ENCODE results near the gene GJC3.
"Not testable (repeated sequence)": the region's sequence is repeated elsewhere in the genome, so short reads cannot be mapped to it uniquely, and the experiment has no call there.

Gene GJC3

DNA sequence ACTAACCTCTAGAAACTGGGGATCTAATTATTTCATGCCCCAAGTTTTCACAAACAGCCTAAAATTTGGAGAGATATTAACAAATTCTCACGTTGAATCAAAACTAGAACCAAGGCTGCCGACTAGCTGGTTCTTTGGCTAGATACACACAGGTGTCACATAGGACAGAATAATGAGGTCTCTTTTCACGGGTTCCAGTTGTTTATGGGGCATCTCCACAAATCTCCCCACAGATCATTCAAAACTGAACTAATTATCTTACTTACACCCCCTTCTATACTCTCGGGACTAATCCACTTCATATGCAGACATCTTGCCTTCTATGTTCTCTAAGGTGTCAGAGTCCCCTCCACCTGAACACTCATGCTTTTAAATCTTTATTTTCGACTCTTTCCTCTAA, 36.1 kb downstream of the GJC3 start:
- Histone ChIP-seq H3K4me3 (ENCODE audit: low read depth, low read length) (no peak overlapping the region), H3K27ac (no peak overlapping the region), H3K36me3 (replicated peaks) (peaks cover 2% of the 10 kb centered on the region), H3K27me3 (replicated peaks) (no peaks in the 10 kb centered on the region)
- TF ChIP-seq, protein P1, sequence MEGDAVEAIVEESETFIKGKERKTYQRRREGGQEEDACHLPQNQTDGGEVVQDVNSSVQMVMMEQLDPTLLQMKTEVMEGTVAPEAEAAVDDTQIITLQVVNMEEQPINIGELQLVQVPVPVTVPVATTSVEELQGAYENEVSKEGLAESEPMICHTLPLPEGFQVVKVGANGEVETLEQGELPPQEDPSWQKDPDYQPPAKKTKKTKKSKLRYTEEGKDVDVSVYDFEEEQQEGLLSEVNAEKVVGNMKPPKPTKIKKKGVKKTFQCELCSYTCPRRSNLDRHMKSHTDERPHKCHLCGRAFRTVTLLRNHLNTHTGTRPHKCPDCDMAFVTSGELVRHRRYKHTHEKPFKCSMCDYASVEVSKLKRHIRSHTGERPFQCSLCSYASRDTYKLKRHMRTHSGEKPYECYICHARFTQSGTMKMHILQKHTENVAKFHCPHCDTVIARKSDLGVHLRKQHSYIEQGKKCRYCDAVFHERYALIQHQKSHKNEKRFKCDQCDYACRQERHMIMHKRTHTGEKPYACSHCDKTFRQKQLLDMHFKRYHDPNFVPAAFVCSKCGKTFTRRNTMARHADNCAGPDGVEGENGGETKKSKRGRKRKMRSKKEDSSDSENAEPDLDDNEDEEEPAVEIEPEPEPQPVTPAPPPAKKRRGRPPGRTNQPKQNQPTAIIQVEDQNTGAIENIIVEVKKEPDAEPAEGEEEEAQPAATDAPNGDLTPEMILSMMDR (IDR thresholded peaks at IDR 0.05; ENCODE audit: low read depth, low read length, missing control alignments), result no peak
- in situ Hi-C loops (cut with HindIII; ENCODE audit: low pct_ligation_motif_present, low sequenced_read_pairs), result no loop called here
- no peak for DNase-seq

DNA sequence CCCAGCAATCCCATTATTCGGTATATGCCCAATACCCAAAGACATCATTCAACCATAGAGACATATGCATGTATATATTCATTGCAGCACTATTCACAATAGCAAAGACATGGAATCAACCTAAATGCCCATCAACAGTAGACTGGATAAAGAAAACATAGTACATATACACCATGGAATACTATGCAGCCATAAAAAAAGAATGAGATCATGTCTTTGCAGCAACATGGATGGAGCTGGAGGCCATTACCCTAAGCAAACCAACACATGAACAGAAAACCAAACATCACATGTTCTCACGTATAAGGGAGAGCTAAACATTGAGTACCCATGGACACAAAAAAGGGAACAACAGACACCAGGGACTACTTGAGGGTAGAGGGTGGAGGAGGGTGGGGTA, 39.1 kb downstream of the GJC3 start:
- H3K27me3 ChIP-seq (replicated peaks); H3K4me3 ChIP-seq (ENCODE audit: low read depth, low read length); H3K27ac ChIP-seq; H3K36me3 ChIP-seq (replicated peaks); in situ Hi-C loops (cut with HindIII; ENCODE audit: low pct_ligation_motif_present, low sequenced_read_pairs); DNase-seq: not testable (repeated sequence)

DNA sequence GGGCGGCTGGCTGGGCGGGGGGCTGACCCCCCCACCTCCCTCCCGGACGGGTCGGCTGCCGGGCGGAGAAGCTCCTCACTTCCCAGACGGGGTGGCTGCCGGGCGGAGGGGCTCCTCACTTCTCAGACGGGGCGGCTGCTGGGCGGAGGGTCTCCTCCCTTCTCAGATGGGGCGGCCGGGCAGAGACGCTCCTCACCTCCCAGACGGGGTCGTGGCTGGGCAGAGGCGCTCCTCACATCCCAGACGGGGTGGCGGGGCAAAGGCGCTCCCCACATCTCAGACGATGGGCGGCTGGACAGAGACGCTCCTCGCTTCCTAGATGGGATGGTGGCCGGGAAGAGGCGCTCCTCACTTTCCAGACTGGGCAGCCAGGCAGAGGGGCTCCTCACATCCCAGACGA, 41.1 kb downstream of the GJC3 start:
- H3K27me3 ChIP-seq (replicated peaks); H3K4me3 ChIP-seq (ENCODE audit: low read depth, low read length); H3K36me3 ChIP-seq (replicated peaks); H3K27ac ChIP-seq; in situ Hi-C loops (cut with HindIII; ENCODE audit: low pct_ligation_motif_present, low sequenced_read_pairs); DNase-seq: not testable (repeated sequence)

DNA sequence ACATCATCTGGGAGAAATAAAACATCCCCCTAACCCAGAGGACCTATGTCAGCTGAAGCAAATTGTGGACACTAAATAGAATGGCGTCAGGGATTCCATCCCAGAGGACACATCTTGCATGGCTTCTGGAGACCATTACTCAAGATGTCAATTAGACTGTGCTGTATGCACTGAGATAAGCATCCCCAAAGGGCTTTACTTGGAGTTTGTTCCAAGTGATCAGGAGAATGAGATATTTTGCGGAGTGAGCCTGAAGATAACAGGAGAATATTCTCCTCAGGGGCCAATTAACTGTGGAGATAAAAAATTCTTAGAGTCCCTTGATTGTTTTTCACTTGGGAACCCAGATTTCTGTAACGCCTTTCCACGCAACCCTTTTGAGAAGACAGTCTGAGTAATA, 48.0 kb downstream of the GJC3 start:
- H3K27ac ChIP-seq, result no peak overlapping the region
- in situ Hi-C loops (cut with HindIII; ENCODE audit: low pct_ligation_motif_present, low sequenced_read_pairs), result no loop called here
- H3K36me3 ChIP-seq (replicated peaks), result no peaks in the 10 kb centered on the region
- no peak for DNase-seq
- no peak overlapping the region for H3K4me3 ChIP-seq (ENCODE audit: low read depth, low read length)
- H3K27me3 ChIP-seq (replicated peaks), result no peaks in the 10 kb centered on the region
- TF ChIP-seq, protein P1 (IDR thresholded peaks at IDR 0.05; ENCODE audit: low read depth, low read length, missing control alignments), result no peak

DNA sequence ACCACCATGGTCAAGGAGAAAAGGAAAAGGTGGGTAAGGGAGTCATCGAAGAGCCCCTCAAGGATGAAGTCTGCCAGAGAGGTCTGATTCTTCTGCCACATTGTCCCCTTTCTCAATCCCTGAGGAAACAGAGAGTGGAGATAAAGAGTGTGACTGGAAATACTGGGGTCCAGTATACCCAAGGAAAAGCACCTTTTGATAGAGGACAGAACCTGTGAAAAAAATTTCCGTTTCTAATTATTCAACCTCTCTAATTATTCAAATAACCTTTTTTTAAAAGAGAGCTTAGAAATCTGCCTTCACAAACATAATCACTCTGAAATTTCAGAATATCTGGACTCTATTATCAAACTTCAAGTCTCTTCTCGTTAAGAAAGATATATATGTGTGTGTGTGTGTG, 52.5 kb downstream of the GJC3 start, which contains the start of gene OR2AE1:
TSS of gene OR2AE1 (minus strand) at position 101 of the 400 bp plus-strand sequence. CDS start at position 101, 0 bp downstream.
- TF ChIP-seq, protein P1 (IDR thresholded peaks at IDR 0.05; ENCODE audit: low read depth, low read length, missing control alignments), result no peak
- in situ Hi-C loops (cut with HindIII; ENCODE audit: low pct_ligation_motif_present, low sequenced_read_pairs), result no loop called here
- H3K36me3 ChIP-seq (replicated peaks), result no peaks in the 10 kb centered on the region
- DNase-seq, result no peak
- no peak within 1 kb of the TSS for H3K4me3 ChIP-seq (ENCODE audit: low read depth, low read length)
- H3K27me3 ChIP-seq (replicated peaks), result no peaks in the 10 kb centered on the region
- no peak within 1 kb of the TSS for H3K27ac ChIP-seq

DNA sequence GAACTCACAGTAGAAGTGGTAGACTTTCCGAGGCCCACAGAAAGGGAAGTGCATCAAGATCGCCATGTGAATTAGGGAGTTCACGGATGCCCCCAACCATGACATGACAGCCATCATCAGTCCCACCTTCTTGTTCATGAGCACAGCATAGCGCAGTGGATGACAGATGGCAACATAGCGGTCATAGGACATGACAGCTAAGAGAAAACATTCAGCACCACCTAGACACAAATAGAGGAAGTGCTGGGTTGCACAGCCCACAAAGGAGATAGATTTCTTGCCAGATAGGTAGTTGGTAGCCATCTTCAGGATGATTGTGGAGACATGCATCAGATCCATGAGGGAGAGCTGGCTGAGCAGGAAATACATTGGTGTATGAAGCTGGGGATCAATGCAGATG, 52.9 kb downstream of the GJC3 start:
- Histone ChIP-seq H3K36me3 (replicated peaks) (no peaks in the 10 kb centered on the region), H3K27me3 (replicated peaks) (no peaks in the 10 kb centered on the region), H3K27ac (no peak overlapping the region), H3K4me3 (ENCODE audit: low read depth, low read length) (no peak overlapping the region)
- in situ Hi-C loops (cut with HindIII; ENCODE audit: low pct_ligation_motif_present, low sequenced_read_pairs), result no loop called here
- TF ChIP-seq, protein P1 (IDR thresholded peaks at IDR 0.05; ENCODE audit: low read depth, low read length, missing control alignments), result no peak
- no peak for DNase-seq

Data from brain microvascular endothelial cell (primary cell).